IMR-90 (cell line): Measurements from ENCODE around the gene TIPARP.

ENCODE experiments used
- BHLHE40 ChIP-seq: fragments of 150-350 bp; IDR thresholded peaks from 2 replicates; pipeline ENCODE4 v1.6.1; 2016; ENCODE audit warnings: mild to moderate bottlenecking, low read depth, low read length
- CEBPB ChIP-seq: IDR thresholded peaks from 2 replicates; pipeline ENCODE4 v1.6.1; 2012; ENCODE audit warnings: low read depth, low read length, improper control_type of control experiment
- CHD1 ChIP-seq: IDR thresholded peaks from 2 replicates; pipeline ENCODE4 v1.6.1; 2012; ENCODE audit warnings: low read depth, low read length, improper control_type of control experiment
- FOS ChIP-seq: fragments of 150-350 bp; IDR thresholded peaks from 2 replicates; pipeline ENCODE4 v1.6.1; 2016; ENCODE audit warnings: low read depth, low read length
- MAFK ChIP-seq: IDR thresholded peaks from 2 replicates; pipeline ENCODE4 v1.6.1; 2012; ENCODE audit warnings: low read depth, low read length, improper control_type of control experiment
- MAZ ChIP-seq: IDR thresholded peaks from 2 replicates; pipeline ENCODE4 v1.6.1; 2012; ENCODE audit warnings: low read depth, mild to moderate bottlenecking, low read length, improper control_type of control experiment, moderate library complexity, borderline replicate concordance
- MXI1 ChIP-seq: IDR thresholded peaks from 2 replicates; pipeline ENCODE4 v1.6.1; 2012; ENCODE audit warnings: low read depth, mild to moderate bottlenecking, low read length, moderate library complexity, borderline replicate concordance
- POLR2A ChIP-seq: IDR thresholded peaks from 2 replicates; pipeline ENCODE4 v1.6.1; 2012; ENCODE audit warnings: mild to moderate bottlenecking, low read depth, low read length
- RAD21 ChIP-seq: IDR thresholded peaks from 2 replicates; pipeline ENCODE4 v1.6.1; 2012; ENCODE audit warnings: low read length, improper control_type of control experiment
- RFX5 ChIP-seq: IDR thresholded peaks from 2 replicates; pipeline ENCODE4 v1.8.0; 2012; ENCODE audit warnings: low read depth, mild to moderate bottlenecking, low read length, moderate library complexity
- TF ChIP-seq, protein P1 (sequence below): conservative IDR thresholded peaks from 2 replicates; pipeline ENCODE4 v1.5.1; 2012; ENCODE audit warnings: mild to moderate bottlenecking, low read depth, low read length, improper control_type of control experiment
- TF ChIP-seq, protein P2 (sequence below): fragments of 150-350 bp; IDR thresholded peaks from 2 replicates; pipeline ENCODE4 v1.6.1; 2017; ENCODE audit warnings: mild to moderate bottlenecking, antibody characterized with exemption, low read length, low read depth
- TF ChIP-seq, protein P3 (sequence below): fragments of 150-350 bp; IDR thresholded peaks from 2 replicates; pipeline ENCODE4 v1.6.1; 2016; ENCODE audit warnings: low read depth, mild to moderate bottlenecking, low read length, moderate library complexity, borderline replicate concordance

DNA sequence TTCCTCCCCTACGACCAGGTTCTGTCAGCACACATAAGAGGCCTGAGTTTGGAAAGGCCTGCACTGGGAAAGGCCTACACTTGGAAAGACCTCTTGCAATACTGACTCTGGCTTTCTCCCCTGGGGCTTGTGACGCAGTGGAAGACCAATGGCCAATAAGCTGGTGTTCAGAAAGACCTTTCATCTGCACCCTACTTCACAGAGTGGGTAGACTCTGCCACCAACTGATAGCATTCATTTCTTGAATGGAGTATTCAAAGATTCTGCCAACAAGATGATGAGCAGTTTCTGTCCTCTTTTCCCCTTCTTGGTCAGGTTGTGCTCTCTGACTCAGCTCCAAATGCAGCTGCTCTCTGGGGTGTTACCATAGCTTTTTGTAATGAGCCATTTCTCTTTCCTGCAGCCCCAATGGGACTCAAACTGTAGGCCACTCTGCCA lies 48.8 kb downstream of the TIPARP start:
- TF ChIP-seq, protein P1, sequence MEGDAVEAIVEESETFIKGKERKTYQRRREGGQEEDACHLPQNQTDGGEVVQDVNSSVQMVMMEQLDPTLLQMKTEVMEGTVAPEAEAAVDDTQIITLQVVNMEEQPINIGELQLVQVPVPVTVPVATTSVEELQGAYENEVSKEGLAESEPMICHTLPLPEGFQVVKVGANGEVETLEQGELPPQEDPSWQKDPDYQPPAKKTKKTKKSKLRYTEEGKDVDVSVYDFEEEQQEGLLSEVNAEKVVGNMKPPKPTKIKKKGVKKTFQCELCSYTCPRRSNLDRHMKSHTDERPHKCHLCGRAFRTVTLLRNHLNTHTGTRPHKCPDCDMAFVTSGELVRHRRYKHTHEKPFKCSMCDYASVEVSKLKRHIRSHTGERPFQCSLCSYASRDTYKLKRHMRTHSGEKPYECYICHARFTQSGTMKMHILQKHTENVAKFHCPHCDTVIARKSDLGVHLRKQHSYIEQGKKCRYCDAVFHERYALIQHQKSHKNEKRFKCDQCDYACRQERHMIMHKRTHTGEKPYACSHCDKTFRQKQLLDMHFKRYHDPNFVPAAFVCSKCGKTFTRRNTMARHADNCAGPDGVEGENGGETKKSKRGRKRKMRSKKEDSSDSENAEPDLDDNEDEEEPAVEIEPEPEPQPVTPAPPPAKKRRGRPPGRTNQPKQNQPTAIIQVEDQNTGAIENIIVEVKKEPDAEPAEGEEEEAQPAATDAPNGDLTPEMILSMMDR, result no peak
- TF ChIP-seq CEBPB (no peak), POLR2A (no peak), MAZ (no peak), RAD21 (no peak), CHD1 (no peak), MAFK (no peak), BHLHE40 (no peak), FOS (no peak), RFX5 (no peak), MXI1 (no peak)
- TF ChIP-seq, protein P2, sequence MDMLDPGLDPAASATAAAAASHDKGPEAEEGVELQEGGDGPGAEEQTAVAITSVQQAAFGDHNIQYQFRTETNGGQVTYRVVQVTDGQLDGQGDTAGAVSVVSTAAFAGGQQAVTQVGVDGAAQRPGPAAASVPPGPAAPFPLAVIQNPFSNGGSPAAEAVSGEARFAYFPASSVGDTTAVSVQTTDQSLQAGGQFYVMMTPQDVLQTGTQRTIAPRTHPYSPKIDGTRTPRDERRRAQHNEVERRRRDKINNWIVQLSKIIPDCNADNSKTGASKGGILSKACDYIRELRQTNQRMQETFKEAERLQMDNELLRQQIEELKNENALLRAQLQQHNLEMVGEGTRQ, result no peak
- TF ChIP-seq, protein P3, sequence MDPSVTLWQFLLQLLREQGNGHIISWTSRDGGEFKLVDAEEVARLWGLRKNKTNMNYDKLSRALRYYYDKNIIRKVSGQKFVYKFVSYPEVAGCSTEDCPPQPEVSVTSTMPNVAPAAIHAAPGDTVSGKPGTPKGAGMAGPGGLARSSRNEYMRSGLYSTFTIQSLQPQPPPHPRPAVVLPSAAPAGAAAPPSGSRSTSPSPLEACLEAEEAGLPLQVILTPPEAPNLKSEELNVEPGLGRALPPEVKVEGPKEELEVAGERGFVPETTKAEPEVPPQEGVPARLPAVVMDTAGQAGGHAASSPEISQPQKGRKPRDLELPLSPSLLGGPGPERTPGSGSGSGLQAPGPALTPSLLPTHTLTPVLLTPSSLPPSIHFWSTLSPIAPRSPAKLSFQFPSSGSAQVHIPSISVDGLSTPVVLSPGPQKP, result no peak
